Neural cell (in vitro differentiated cells): ENCODE data around the gene MYL12A.

Experiments used
- CTCF ChIP-seq: fragments of 450-650 bp; IDR thresholded peaks from 2 replicates; pipeline ENCODE4 v1.5.1; 2014; ENCODE audit warnings: antibody characterized with exemption, mild to moderate bottlenecking, moderate library complexity; ENCODE audit not compliant: poor library complexity, severe bottlenecking
- EP300 ChIP-seq: fragments of 450-650 bp; conservative IDR thresholded peaks from 2 replicates; pipeline ENCODE4 v1.6.1; 2014; ENCODE audit warnings: antibody characterized with exemption, mild to moderate bottlenecking, moderate library complexity; ENCODE audit not compliant: poor library complexity, severe bottlenecking
- EZH2 ChIP-seq: fragments of 200-600, 300-800 bp; shearing (Covaris generic), sonication (generic); IDR thresholded peaks from 2 replicates; pipeline ENCODE4 v1.6.1; 2014; ENCODE audit warnings: antibody characterized with exemption, low read length, borderline replicate concordance, mild to moderate bottlenecking; ENCODE audit not compliant: insufficient read depth, poor library complexity, severe bottlenecking
- POLR2AphosphoS5 ChIP-seq: IDR thresholded peaks from 2 replicates; pipeline ENCODE4 v1.6.1; 2012
- REST ChIP-seq: IDR thresholded peaks from 2 replicates; pipeline ENCODE4 v1.6.1; 2012; ENCODE audit warnings: borderline replicate concordance
- SMC3 ChIP-seq: fragments of 450-650 bp; conservative IDR thresholded peaks from 2 replicates; pipeline ENCODE4 v1.6.1; 2014; ENCODE audit warnings: antibody characterized with exemption, mild to moderate bottlenecking, moderate library complexity; ENCODE audit not compliant: poor library complexity

GRCh38 chr18:3219631-3220335 lies 27.8 kb upstream of the MYL12A start, which contains the start of gene MYOM1:
- no peak for TF ChIP-seq CTCF
- no peak for TF ChIP-seq EP300
- TF ChIP-seq POLR2AphosphoS5: no peak
- no peak for TF ChIP-seq EZH2
- TF ChIP-seq SMC3: no peak
- TF ChIP-seq REST: no peak
